GM10266 (cell line): ENCODE results near the gene ZNF789.

Source experiments
- DNase-seq: peaks from one replicate; pipeline ENCODE4 v3.0.0; 2012; ENCODE audit errors: extremely low spot score
- TF ChIP-seq, protein P1 (sequence below): IDR thresholded peaks from 2 replicates; pipeline ENCODE4 v1.5.1; 2012; ENCODE audit warnings: mild to moderate bottlenecking, low read depth; ENCODE audit not compliant: control insufficient read depth, insufficient read depth; ENCODE audit errors: missing control alignments

Gene ZNF789

DNA sequence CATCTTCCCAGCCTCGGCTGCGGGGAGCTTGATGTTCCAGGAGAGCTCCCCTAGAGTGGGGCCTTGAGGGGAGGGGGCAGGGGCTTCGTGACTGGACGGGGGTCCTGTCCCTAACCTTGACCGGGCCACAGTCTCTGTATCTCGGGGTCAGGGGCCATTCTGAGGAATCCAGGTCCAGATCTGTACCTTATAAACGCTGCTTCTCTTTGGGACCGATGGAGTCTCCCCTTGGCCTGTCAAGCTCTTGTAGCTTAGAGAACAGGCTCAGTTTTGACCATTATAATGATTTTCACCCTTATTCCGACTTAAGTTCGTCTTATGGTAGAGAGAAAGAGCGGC is 32.6 kb downstream of the ZNF789 start:
- no peak for DNase-seq

DNA sequence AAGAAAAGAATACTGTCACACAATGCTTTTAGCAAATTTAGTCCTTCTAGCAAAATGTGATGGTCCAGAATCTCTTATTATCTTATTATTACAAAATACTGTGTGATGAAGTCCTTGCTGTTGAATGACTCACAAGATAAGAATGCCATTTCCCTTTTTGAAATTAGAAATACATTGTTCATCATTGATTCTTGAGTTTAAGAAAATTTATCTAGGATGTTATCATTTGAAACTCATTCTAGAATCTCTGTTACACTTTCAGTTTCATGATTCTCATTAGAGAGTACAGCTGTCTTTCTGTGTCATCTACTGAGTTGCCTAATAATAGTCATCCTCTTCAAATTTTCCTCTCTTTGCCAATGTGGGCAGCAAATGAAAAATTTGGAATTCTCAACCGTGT is 41.4 kb downstream of the ZNF789 start:
- TF ChIP-seq, protein P1, sequence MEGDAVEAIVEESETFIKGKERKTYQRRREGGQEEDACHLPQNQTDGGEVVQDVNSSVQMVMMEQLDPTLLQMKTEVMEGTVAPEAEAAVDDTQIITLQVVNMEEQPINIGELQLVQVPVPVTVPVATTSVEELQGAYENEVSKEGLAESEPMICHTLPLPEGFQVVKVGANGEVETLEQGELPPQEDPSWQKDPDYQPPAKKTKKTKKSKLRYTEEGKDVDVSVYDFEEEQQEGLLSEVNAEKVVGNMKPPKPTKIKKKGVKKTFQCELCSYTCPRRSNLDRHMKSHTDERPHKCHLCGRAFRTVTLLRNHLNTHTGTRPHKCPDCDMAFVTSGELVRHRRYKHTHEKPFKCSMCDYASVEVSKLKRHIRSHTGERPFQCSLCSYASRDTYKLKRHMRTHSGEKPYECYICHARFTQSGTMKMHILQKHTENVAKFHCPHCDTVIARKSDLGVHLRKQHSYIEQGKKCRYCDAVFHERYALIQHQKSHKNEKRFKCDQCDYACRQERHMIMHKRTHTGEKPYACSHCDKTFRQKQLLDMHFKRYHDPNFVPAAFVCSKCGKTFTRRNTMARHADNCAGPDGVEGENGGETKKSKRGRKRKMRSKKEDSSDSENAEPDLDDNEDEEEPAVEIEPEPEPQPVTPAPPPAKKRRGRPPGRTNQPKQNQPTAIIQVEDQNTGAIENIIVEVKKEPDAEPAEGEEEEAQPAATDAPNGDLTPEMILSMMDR: no peak
- no peak for DNase-seq

More for the DNA sequence above, 32.6 kb downstream of the ZNF789 start:
- TF ChIP-seq, protein P1: no peak

DNA sequence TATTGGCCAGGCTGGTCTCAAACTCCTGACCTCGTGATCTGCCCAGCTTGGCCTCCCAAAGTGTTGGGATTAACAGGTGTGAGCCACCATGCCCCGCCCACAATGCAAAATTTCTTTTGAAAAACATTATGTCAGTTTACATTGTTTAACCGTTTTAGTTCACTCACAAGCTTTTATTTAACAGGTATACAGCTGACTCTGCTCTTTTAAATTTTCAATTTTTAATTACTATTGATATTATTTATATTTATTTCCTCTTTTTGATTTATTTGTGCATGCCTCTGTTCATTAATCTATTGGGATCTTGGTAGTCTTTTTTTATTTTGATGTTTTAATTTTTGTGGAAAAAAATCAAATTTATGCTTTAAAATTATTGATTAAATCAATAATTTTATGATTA is 48.7 kb downstream of the ZNF789 start:
- no peak for DNase-seq
- TF ChIP-seq, protein P1: no peak

- DNase-seq: no peak
- TF ChIP-seq, protein P1: no peak
Observed at GRCh38 chr7:99525713-99526440, 53.2 kb downstream of the ZNF789 start.

DNA sequence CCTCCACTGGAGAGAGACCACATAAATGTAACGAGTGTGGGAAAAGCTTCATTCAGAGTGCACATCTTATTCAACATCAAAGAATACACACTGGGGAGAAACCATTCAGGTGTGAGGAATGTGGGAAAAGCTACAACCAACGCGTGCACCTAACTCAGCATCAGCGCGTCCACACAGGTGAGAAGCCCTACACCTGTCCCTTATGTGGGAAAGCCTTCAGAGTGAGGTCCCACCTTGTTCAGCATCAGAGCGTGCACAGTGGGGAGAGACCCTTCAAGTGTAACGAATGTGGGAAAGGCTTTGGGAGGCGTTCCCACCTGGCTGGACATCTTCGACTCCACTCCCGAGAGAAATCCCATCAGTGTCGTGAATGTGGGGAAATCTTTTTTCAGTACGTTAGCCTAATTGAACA is 58.7 kb downstream of the ZNF789 start:
- TF ChIP-seq, protein P1: no peak
- no peak for DNase-seq

DNA sequence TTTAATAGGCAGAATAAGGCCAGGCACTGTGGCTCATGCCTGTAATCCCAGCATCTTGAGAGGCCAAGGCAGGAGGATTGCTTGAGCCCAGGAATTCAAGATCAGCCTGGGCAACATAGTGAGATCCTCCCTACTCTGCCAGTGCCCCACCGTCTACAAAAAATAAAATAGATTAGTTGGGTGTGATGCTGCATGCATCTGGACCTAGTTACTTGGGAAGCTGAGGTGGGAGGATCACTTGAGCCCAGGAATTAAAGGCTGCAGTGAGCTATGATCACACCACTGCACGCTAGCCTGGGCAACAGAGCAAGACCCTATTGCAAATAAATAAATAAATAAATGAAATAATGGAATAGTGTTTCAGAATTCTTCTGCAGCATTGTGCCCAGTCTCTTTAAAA is 63.0 kb downstream of the ZNF789 start:
- DNase-seq: no peak
- TF ChIP-seq, protein P1: no peak
